Measurements from ENCODE around the gene GMPR.

Gene GMPR

GRCh38 chr6:16230953-16231352 is 7.4 kb upstream of the GMPR start:
- H3K4me3 Mint-ChIP-seq = no peak overlapping the region
- no peak overlapping the region for H3K27ac Mint-ChIP-seq
- no peaks in the 10 kb centered on the region for H3K36me3 Mint-ChIP-seq (ENCODE audit: low read depth)
- peaks cover 1% of the 10 kb centered on the region for H3K4me1 Mint-ChIP-seq (ENCODE audit: low read depth)
- H3K27me3 Mint-ChIP-seq (ENCODE audit: low read depth) = peaks cover 8% of the 10 kb centered on the region
- H3K9me3 Mint-ChIP-seq = peaks cover 3% of the 10 kb centered on the region

GRCh38 chr6:16232086-16232485 is 6.3 kb upstream of the GMPR start:
- Mint-ChIP-seq H3K27ac (no peak overlapping the region), H3K36me3 (ENCODE audit: low read depth) (no peaks in the 10 kb centered on the region), H3K4me3 (no peak overlapping the region), H3K9me3 (no peaks in the 10 kb centered on the region), H3K4me1 (ENCODE audit: low read depth) (peaks cover 10% of the 10 kb centered on the region), H3K27me3 (ENCODE audit: low read depth) (peaks cover 17% of the 10 kb centered on the region)

GRCh38 chr6:16236009-16236501 is 2.3 kb upstream of the GMPR start:
- Mint-ChIP-seq H3K27ac (no peak overlapping the region), H3K4me3 (peak overlapping the region; percentile 35), H3K9me3 (no peaks in the 10 kb centered on the region), H3K4me1 (ENCODE audit: low read depth) (peaks cover 25% of the 10 kb centered on the region), H3K27me3 (ENCODE audit: low read depth) (peaks cover 41% of the 10 kb centered on the region), H3K36me3 (ENCODE audit: low read depth) (no peaks in the 10 kb centered on the region)

GRCh38 chr6:16236631-16237199 is 1.7 kb upstream of the GMPR start:
- no peaks in the 10 kb centered on the region for H3K36me3 Mint-ChIP-seq (ENCODE audit: low read depth)
- peak overlapping the region; percentile 47 for H3K4me3 Mint-ChIP-seq
- H3K9me3 Mint-ChIP-seq = no peaks in the 10 kb centered on the region
- H3K4me1 Mint-ChIP-seq (ENCODE audit: low read depth) = peaks cover 25% of the 10 kb centered on the region
- H3K27ac Mint-ChIP-seq = no peak overlapping the region
- peaks cover 41% of the 10 kb centered on the region for H3K27me3 Mint-ChIP-seq (ENCODE audit: low read depth)

GRCh38 chr6:16237242-16237641 is 1.1 kb upstream of the GMPR start:
- Mint-ChIP-seq H3K27ac (no peak overlapping the region), H3K27me3 (ENCODE audit: low read depth) (peaks cover 41% of the 10 kb centered on the region), H3K9me3 (no peaks in the 10 kb centered on the region), H3K4me1 (ENCODE audit: low read depth) (peaks cover 25% of the 10 kb centered on the region), H3K4me3 (peak overlapping the region; percentile 47), H3K36me3 (ENCODE audit: low read depth) (no peaks in the 10 kb centered on the region)

GRCh38 chr6:16238963-16239797 is 793 bp downstream of the GMPR start:
- H3K4me3 Mint-ChIP-seq = peak overlapping the region; percentile 94
- H3K36me3 Mint-ChIP-seq (ENCODE audit: low read depth) = no peaks in the 10 kb centered on the region
- peak overlapping the region; percentile 53 for H3K27ac Mint-ChIP-seq
- H3K9me3 Mint-ChIP-seq = no peaks in the 10 kb centered on the region
- H3K27me3 Mint-ChIP-seq (ENCODE audit: low read depth) = peaks cover 41% of the 10 kb centered on the region
- peaks cover 25% of the 10 kb centered on the region for H3K4me1 Mint-ChIP-seq (ENCODE audit: low read depth)

GRCh38 chr6:16239798-16240123 is 1.4 kb downstream of the GMPR start:
- Mint-ChIP-seq H3K4me1 (ENCODE audit: low read depth) (peaks cover 25% of the 10 kb centered on the region), H3K9me3 (no peaks in the 10 kb centered on the region), H3K36me3 (ENCODE audit: low read depth) (no peaks in the 10 kb centered on the region), H3K27me3 (ENCODE audit: low read depth) (peaks cover 41% of the 10 kb centered on the region), H3K4me3 (no peak overlapping the region), H3K27ac (no peak overlapping the region)

- Mint-ChIP-seq H3K27ac (no peak overlapping the region), H3K36me3 (ENCODE audit: low read depth) (no peaks in the 10 kb centered on the region), H3K4me1 (ENCODE audit: low read depth) (peaks cover 24% of the 10 kb centered on the region), H3K27me3 (ENCODE audit: low read depth) (peaks cover 35% of the 10 kb centered on the region), H3K4me3 (no peak overlapping the region), H3K9me3 (no peaks in the 10 kb centered on the region)
These were observed 2.4 kb downstream of the GMPR start for GRCh38 chr6:16240589-16241320.

GRCh38 chr6:16241321-16241689 is 2.9 kb downstream of the GMPR start:
- no peaks in the 10 kb centered on the region for H3K9me3 Mint-ChIP-seq

GRCh38 chr6:16243055-16243454 is 4.7 kb downstream of the GMPR start:
- H3K4me1 Mint-ChIP-seq (ENCODE audit: low read depth) = peaks cover 9% of the 10 kb centered on the region
- H3K27me3 Mint-ChIP-seq (ENCODE audit: low read depth) = peaks cover 16% of the 10 kb centered on the region
- H3K27ac Mint-ChIP-seq = no peak overlapping the region
- no peaks in the 10 kb centered on the region for H3K9me3 Mint-ChIP-seq
- no peaks in the 10 kb centered on the region for H3K36me3 Mint-ChIP-seq (ENCODE audit: low read depth)
- H3K4me3 Mint-ChIP-seq = no peak overlapping the region

More at GRCh38 chr6:16241321-16241689, 2.9 kb downstream of the GMPR start:
- Mint-ChIP-seq H3K36me3 (ENCODE audit: low read depth) (no peaks in the 10 kb centered on the region), H3K4me3 (no peak overlapping the region), H3K4me1 (ENCODE audit: low read depth) (peaks cover 21% of the 10 kb centered on the region), H3K27ac (no peak overlapping the region), H3K27me3 (ENCODE audit: low read depth) (peaks cover 29% of the 10 kb centered on the region)

GRCh38 chr6:16243664-16244063 is 5.3 kb downstream of the GMPR start:
- Mint-ChIP-seq H3K36me3 (ENCODE audit: low read depth) (no peaks in the 10 kb centered on the region), H3K9me3 (no peaks in the 10 kb centered on the region), H3K4me1 (ENCODE audit: low read depth) (peaks cover 7% of the 10 kb centered on the region), H3K4me3 (no peak overlapping the region), H3K27me3 (ENCODE audit: low read depth) (peaks cover 13% of the 10 kb centered on the region), H3K27ac (no peak overlapping the region)

- Mint-ChIP-seq H3K9me3 (no peaks in the 10 kb centered on the region), H3K36me3 (ENCODE audit: low read depth) (no peaks in the 10 kb centered on the region), H3K4me1 (ENCODE audit: low read depth) (no peaks in the 10 kb centered on the region), H3K27ac (no peak overlapping the region), H3K27me3 (ENCODE audit: low read depth) (peaks cover 5% of the 10 kb centered on the region), H3K4me3 (no peak overlapping the region)
These were observed 6.1 kb downstream of the GMPR start for GRCh38 chr6:16244446-16244845.

- Mint-ChIP-seq H3K9me3 (no peaks in the 10 kb centered on the region), H3K36me3 (ENCODE audit: low read depth) (no peaks in the 10 kb centered on the region), H3K4me3 (no peak overlapping the region), H3K27ac (no peak overlapping the region), H3K4me1 (ENCODE audit: low read depth) (no peaks in the 10 kb centered on the region), H3K27me3 (ENCODE audit: low read depth) (peaks cover under 1% of the 10 kb centered on the region)
These were observed 6.6 kb downstream of the GMPR start for GRCh38 chr6:16244869-16245451.

- no peak overlapping the region for H3K27ac Mint-ChIP-seq
- H3K36me3 Mint-ChIP-seq (ENCODE audit: low read depth) = no peaks in the 10 kb centered on the region
- peaks cover 2% of the 10 kb centered on the region for H3K4me1 Mint-ChIP-seq (ENCODE audit: low read depth)
These were observed 10.0 kb downstream of the GMPR start for GRCh38 chr6:16248271-16248853.

More at GRCh38 chr6:16248271-16248853, 10.0 kb downstream of the GMPR start:
- no peak overlapping the region for H3K4me3 Mint-ChIP-seq
- no peaks in the 10 kb centered on the region for H3K9me3 Mint-ChIP-seq
- no peaks in the 10 kb centered on the region for H3K27me3 Mint-ChIP-seq (ENCODE audit: low read depth)

Measured in T-helper 1 cell treated with Interleukin-12 subunit alpha and Interleukin-12 subunit beta and Interleukin-4 antibody, amounts not matched to agents 30 μg/mL and 1 μg/mL, for 36 hours (primary cell).